Measurements from ENCODE around the gene MET.

MET gene

DNA sequence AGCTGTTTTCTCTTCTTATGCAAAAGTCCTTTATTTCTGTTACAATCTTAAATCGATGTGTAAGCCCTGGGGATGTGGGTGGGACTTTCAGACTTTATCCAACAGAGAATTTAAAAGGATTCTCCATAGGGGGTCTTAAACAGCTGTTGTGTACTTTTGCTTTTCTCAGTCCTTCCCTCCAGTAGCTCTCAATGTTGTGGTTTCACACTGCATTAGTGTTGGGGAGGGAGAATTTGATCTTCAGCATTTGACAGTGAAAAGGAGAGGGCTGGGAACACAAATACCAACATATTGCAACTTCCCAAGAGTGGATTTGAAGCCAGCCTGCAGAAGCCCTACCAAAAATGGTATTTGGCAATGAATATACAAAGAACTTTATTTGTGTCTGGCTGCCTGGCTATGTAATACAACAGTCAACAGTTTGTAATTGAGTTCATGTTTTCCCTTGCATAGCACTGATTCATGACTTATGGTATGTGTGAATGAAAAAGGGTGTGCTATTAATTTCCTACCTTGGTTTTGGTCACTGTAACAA is 110.2 kb downstream of the MET start:
- DNase-seq (ENCODE audit: low read depth, low spot score) = peak; percentile 91

DNA sequence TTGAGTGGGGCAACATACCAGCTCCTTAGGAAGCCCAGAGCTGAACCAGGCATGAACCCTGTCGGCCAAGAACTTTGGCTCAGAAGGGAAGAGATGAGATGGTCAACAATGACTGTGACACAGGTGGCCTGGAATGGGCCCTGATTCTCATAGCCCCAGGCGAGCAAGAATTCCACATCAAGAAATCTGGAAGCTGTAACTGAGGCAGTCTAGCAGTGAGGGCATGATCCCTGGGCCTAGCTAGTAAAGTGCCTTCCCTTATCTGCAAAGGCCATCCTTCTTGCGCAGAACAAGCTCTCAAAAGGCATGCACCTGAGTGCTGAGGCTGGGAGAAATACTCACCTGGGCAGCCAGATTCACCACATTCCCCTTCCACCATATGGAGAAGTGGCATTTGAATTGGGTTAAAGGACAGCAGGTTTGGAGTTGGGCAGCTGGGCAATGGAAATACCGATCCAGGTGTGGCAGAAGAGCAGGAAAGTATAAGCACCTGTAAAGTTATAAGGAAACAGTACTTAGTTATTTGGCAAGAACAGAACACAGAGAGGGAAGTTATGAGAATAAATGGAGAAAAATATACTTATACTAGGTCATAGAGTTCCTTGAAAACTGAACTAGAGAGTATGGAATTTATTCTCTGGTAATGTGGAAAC is 111.8 kb downstream of the MET start:
- DNase-seq (ENCODE audit: low read depth, low spot score) = no peak

DNA sequence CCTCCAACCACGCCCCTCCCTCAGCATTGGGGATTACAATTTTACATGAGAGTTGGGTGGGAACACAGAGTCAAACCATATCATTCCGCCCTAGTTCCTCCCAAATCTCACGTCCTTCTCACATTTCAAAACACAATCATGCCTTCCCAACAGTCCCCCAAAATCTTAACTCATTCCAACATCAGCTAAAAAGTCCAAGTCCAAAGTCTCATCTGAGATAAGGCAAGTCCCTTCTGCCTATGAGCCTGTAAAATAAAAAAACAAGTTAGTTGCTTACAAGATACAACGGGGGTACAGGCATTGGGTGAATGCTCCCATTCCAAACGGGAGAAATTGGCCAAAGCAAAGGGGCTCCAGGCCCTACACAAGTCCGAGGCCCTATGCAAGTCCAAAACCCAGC is 112.7 kb downstream of the MET start:
- no peak for DNase-seq (ENCODE audit: low read depth, low spot score)

DNA sequence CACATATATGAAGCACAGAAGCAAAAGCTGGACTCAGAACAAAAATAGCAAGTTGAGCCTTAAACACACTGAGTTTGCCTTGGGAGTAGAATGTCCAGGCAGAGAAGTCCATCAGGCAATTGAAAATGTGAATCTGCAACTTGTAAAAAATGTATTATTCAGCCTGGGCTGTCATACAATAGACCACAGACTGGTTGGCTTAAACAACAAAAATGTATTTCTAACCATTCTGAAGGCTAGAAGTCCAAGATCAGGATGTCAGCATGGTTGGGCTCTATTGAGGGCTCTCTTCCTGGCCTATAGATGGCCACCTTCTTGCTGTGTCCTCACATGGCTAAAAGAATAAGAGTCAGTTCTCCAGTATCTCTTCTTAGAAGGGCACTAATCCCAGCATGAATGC is 113.8 kb downstream of the MET start:
- DNase-seq (ENCODE audit: low read depth, low spot score) = no peak

DNA sequence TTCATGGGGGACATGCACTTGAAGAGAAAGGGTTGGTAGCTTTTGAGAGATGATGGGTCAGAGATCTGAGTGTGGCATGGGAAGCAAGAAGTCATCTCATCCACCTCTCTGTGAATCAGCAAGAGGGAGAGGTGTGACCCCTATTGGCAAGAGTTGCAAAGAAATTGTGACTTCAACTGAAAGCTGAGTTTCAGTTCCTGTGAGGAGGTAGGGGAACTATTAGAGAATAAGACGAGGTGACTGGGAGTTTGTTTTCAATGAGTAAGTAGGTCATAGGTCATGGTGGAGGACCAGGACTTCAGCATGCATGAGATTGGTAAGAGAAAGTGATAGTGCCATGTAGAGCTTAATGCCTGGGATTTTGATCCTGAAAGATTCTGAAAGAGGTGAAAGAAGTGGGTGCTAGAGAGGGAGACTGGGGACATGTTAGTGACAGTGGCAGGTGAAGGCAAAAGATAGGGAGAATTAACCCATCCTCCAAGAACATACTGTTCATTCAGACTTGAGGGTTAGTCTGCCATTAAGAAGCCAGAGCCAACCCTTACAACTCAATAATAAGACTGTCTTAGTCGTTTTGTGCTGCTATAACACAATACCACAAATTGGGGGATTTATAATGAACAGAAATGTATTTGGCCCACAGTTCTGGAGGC is 114.9 kb downstream of the MET start:
- no peak for DNase-seq (ENCODE audit: low read depth, low spot score)

DNA sequence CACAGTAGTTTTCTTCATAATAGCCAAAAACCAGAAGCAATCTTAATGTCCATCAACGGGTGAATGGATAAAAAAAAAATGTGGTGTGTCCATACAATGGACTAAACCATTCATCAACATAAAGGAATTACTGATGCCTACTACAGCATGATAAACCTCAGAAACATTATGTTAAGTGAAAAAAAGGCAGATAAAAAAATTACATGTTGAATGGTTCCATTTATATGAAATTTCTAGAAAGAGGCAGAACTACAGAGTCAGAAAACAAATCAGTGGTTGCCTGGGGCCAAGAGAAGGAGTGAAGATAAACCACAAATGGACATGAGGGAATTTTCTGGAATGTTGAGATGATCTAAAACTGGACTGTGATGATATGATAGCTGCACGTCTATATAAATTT is 115.9 kb downstream of the MET start:
- no peak for DNase-seq (ENCODE audit: low read depth, low spot score)

DNA sequence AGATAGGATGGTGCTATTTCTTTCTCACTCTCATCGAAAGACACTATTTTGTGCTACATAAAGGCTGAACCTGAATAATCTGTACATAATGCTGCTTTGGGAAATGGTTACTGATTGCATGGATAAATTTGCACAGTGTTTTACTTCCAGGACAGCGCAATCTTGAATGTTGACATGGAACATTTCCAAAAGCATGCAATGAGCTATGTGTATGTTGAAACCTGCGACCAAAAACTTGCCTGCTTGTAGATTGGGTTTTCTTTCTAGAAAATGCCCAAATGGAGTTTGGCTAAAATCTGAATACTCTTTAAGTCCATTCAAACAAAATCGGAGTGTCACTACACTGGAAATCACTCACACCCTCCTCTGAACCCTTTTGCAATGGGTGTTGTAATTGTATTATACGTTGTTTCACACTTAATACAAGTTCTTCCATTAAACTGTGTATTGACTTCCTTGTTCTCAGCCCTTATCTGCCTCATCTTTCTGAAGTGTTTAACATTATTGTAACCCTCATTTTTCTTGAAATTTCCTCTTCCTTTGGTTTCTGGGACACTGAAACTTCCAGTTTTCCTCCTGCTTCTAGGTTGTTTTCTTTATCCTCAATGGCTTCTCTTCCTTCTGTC is 116.7 kb downstream of the MET start:
- no peak for DNase-seq (ENCODE audit: low read depth, low spot score)

DNA sequence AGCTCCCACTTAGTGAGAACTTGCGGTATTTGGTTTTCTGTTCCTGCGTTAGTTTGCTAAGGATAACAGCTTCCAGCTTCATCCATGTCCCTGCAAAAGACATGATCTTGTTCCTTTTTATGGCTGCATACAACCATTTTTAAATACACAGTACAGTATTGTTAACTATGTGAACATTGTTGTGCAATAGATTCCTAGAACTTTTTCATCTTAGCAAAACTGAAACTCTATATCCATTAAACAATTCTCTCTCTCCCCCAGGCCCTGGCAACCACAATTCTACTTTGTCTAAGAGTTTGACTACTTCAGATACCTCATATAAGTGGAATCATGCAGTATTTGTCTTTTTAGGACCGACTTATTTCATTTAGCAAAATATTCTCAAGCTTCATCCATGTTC is 118.0 kb downstream of the MET start:
- no peak for DNase-seq (ENCODE audit: low read depth, low spot score)

DNA sequence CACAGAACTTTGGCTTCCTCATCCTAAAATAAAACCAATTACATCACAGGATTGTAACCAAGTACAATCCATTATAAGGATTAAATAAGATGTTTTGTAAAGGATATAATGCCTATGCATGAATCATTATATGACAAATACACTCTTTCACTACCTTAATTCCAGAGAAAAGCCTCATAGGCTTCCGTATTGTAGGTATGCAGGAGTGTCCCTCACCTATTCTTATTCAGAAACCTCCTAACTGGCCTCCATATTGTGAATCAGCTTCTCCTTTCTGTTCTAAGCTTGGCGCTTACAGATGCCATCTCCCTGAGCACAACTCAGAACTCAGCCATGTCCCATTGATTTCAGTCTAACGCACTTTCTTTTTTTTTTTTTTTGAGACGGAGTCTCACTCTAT is 120.8 kb downstream of the MET start:
- no peak for DNase-seq (ENCODE audit: low read depth, low spot score)

DNA sequence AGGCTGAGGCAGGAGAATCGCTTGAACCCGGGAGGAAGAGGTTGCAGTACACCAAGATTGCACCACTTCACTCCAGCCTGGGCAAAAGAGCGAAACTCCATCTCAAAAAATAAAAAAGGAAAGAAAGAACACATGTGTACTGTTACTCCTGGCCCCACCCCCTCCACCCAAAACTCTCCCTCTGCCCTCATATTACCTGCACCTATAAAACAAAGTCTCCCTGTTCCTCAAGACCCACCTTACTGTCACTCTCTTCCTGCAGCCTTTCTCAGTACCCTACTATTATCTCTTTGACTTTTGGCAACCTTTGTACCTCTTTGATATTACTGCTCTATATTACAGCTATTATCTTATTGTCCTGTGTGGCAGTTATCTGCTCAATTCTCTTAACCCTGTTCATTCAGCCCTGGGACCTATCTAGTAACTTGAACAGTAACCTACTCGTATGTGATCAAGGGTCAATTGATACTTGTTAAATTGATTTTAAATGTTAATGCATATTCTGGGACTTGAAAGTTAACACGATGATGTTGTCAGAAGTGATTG is 121.9 kb downstream of the MET start:
- DNase-seq (ENCODE audit: low read depth, low spot score) = no peak

DNA sequence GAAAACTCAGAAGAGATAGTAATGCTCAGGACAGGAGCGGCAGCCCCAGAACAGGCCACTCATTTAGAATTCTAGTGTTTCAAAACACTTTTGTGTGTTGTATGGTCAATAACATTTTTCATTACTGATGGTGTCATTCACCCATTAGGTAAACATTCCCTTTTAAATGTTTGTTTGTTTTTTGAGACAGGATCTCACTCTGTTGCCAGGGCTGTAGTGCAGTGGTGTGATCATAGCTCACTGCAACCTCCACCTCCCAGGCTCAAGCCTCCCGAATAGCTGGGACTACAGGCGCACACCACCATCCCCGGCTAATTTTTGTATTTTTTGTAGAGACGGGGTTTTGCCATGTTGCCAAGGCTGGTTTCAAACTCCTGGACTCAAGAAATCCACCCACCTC is 124.5 kb downstream of the MET start:
- no peak for DNase-seq (ENCODE audit: low read depth, low spot score)

DNA sequence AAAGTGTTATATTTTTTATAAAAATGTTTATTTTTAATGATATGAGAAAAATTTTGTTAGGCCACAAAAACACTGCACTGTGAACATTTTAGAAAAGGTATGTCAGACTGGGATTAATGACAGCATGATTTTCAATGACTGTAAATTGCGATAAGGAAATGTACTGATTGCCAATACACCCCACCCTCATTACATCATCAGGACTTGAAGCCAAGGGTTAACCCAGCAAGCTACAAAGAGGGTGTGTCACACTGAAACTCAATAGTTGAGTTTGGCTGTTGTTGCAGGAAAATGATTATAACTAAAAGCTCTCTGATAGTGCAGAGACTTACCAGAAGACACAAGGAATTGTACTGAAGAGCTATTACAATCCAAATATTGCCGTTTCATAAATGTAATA is 125.6 kb downstream of the MET start:
- no peak for DNase-seq (ENCODE audit: low read depth, low spot score)

DNA sequence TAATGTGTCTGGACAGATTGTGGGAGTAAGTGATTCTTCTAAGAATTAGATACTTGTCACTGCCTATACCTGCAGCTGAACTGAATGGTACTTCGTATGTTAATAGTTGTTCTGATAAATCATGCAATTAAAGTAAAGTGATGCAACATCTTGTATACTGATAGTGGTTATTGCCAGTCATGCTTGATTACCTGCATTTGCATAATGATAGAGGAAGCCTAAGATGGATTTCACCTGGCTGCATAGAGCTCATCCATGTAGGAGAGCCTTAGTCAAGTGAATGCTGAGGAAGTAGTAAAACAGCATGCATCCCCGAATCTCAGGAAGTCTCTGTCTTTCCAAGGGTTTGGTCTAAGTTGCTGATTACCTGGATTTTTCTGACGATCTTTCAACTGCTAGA is 126.2 kb downstream of the MET start:
- no peak for DNase-seq (ENCODE audit: low read depth, low spot score)

DNA sequence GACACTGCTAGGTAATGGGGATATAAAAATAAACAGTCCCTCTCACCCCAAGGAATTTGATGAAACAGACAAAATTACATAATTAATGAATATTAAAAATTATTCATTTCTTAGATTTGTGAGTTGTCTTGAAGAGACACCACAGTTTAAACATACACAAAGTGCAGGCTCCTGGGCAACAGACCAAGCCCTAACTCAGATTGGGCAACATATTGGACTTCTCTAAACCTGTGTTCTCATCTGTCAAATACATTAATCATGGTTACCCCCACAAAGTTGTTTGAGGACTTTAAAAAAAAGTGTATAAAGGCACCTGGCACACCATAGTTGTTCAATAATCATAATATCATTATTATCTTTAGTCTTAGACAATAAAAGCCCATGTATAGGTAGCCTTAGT is 127.9 kb downstream of the MET start:
- DNase-seq (ENCODE audit: low read depth, low spot score) = no peak

DNA sequence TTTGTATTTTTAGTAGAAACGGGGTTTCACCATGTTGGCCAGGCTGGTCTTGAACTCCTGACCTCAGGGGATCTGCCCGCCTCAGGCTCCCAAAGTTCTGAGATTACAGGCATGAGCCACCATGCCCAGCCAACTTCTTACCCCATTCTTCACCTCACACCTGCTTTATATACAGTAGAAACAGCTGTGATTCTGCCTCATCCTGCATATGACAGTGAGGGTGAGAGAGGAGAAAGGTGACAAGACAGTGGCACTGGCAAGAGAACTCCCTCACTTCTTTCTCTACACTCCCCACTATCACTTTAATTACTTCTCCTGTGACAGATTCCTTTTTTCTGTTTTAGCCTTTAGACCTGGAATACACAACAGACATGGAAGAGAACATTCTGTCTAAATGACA is 128.6 kb downstream of the MET start:
- no peak for DNase-seq (ENCODE audit: low read depth, low spot score)

DNA sequence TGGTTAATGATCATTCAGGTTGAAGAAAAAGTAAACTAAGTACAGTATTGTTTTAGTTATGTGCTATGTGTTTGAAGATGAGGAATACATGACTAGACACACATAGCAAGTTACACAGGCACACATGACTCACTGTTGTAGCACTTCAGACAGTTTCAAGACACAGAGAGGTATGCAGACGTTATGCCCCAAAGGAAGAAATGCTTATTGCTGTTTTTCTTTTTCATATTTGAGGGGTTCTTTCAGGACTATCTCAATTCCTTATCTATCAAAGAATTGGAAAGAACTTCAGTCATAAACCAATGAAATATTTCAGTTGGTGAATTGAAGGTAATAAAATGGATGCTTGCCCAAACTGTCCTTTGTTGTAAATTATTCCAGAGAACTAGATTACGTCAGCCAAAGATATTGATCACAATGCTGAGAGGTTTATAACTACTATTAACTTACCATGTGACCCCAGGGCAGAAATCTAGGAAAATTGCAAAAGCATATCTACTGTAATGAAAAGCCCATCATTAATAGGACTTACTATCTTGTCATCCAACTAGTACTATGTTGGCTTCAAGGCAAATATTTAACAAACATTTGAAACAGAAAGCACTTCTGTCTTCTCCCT is 129.2 kb downstream of the MET start:
- peak; percentile 64 for DNase-seq (ENCODE audit: low read depth, low spot score)

DNA sequence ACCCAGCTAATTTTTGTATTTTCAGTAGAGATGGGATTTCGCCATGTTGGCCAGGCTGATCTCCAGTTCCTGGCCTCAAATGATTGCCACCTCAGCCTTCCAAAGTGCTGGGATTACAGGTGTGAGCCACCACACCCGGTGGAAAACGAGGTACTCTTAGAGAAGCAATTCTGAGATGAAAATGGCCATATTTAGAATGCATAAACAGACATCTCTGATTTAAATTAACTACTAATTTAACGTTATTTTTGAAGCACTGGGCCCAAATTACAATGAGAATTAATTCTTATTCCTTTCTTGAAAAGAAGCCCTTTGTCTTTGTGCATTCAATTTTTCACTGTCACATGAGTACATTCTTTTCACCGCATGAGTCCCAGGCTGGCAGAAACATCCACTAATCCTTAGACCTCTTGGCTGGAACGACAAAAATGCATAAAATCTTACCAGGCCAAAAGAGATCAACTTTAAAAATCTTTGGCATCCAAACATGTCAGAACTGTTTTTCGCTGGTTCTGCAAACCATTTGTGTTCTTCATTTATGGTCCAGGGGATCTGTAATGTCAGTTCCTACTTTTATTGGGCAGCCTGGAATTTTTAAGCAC is 130.2 kb downstream of the MET start:
- DNase-seq (ENCODE audit: low read depth, low spot score) = peak; percentile 86

DNA sequence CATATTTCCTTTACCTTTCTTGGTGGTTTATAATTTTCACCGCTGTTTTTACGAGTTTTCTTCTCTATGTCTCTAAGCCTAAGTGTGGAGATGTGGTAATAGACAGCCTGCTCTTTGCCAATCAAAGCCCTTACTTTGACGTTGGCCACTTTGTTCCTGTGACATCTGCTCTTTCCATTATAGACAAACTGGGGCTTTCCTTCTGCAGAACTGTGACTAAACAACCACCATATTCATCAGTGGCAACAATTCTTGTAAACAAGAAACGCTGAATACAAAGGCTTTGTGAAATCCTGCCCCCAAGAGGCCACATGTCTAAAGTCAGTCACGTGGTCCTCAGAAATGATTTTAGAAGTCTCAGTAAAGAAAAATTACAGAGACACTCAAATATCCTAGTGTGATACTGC is 130.8 kb downstream of the MET start:
- DNase-seq (ENCODE audit: low read depth, low spot score) = peak; percentile 83

DNA sequence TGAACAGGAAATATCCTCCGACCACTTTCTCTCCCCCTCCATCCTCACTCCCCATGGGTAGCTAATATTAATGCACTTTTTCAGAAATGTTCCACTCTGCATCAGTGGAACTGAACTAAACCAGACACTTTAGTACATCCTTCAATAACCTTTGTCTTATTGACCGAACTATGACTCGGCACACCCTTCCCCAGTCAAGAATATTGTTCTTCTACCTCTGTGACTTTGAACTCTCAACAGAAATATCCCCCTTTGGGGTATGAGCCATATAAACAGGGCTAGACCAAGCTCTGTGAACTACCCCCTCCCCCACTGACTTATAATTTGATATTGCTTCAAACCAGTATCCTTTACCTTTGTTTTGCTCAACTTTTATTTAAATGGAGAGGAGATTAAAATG is 132.5 kb downstream of the MET start:
- DNase-seq (ENCODE audit: low read depth, low spot score) = no peak

DNA sequence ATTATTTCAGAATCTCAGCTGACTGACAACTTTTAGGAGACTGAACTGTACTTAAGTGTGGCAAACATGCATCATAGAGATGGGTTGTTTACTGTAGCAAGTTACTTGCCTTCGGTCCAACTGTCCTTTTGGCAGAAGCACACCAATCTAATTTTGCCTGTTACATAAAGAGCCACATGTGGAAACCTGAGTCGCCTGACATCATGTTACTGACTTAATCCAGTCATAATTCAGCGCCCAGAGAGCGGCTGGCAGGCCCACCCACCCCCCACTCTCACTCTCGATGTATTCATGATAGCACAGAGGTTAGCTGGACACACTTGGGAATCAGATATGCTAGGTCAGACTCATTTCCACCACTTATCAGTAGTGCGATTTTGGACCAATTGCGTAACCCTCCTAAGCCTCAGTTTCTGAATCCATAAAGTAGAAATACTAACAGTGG is 133.1 kb downstream of the MET start:
- DNase-seq (ENCODE audit: low read depth, low spot score) = no peak

DNA sequence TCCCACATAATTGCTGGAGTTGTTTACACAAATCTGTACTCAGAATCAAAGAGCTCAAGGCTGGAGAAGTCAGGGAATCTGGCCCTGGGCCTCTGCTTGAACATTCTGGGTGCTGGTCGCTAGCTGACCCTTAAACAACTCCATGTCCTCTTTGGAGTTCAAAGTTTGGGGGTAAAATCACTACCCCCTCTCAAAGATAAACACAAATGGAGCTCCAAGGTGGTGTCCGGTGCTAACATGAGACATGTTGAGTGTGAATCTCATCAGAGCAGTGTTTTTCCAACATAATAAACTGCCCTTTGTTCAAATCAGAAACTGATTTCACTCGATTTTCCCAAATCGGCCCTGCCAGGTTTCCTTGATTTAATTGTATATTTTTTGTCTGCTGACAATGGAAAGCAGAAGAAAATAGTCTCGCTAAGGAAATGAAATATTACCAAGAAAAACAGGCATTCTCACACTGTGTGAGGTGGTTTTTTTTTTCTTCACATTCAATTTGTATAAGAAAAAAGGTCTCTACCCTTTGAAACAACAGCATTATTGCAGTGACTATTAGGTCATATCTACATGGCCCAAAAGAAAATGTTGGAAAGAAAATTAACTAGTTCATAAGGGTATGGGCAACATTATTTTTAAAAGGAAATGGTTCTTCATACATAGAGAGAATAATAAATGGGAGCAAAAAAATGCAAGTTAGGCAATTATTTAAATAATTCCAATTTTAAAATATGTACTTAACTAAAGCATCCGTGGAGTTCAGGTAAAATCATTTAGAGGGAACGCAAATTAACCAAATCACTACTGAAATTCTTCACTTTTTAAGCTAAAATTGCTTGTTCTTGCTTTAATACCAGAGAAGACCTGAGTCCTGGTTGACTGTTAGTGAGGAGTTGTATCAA is 134.3 kb downstream of the MET start:
- DNase-seq (ENCODE audit: low read depth, low spot score) = no peak
